Left lung (tissue), 10 donors: ENCODE measurements around the gene MED16. TPM values are rescaled to one million over a fixed set of nuclear protein-coding genes. Genes with fewer than 3 reads are reported as not detected.

Experiments used
- ATAC-seq: fragments of 200-7000 bp; cut with Tn5 transposase; one replicate; pipeline ENCODE4 v1.9.1; 2020; ENCODE audit warnings: moderate library complexity
- DNase-seq, 4 donors: peaks; one replicate each; pipeline ENCODE4 v3.0.0-alpha.2; 2013 to 2020
- H3K27ac ChIP-seq, 2 donors: fragments of 200-600 bp; sonication (generic) in 1 of 2; one replicate each; pipeline versions ENCODE4 v1.5.0 to v1.8.0; 2020 to 2021
- H3K27me3 ChIP-seq, 2 donors: fragments of 200-600 bp; sonication (generic) in 1 of 2; one replicate each; pipeline versions ENCODE4 v1.5.0 to v1.8.0; 2020 to 2021
- H3K36me3 ChIP-seq, 2 donors: fragments of 200-600 bp; sonication (generic) in 1 of 2; one replicate each; pipeline versions ENCODE4 v1.5.0 to v1.8.0; 2020 to 2021
- H3K4me1 ChIP-seq, 2 donors: fragments of 200-600 bp; one replicate each; pipeline ENCODE4 v1.8.0; 2021
- H3K4me3 ChIP-seq, 2 donors: fragments of 200-600 bp; sonication (generic) in 1 of 2; one replicate each; pipeline versions ENCODE4 v1.5.0 to v1.8.0; 2020 to 2021; ENCODE audit warnings: mild to moderate bottlenecking in 1 of 2
- H3K9me3 ChIP-seq, 2 donors: fragments of 200-600 bp; sonication (generic) in 1 of 2; one replicate each; pipeline versions ENCODE4 v1.5.0 to v1.8.0; 2020 to 2021
- intact Hi-C, 2 donors: fragments of 100-400 bp; cut with DNase I; formaldehyde crosslinking; loops; one replicate each; pipeline versions ENCODE4 v1.11.2 to v1.14.2; 2022
- polyA plus RNA-seq, 6 donors: library from polyadenylated mRNA; unstranded; fragments of 120-200 nt; gene quantifications; one replicate each; pipeline ENCODE4 v1.2.1, GENCODE V29; 2013; ENCODE audit not compliant: insufficient read length in 6 of 6
- total RNA-seq, 2 donors: library from RNA; stranded (reverse); fragmentation: NEBNext Ultra II Directional; extraction: Animal tissue kit (Norgen Biotek cat#: 25700); gene quantifications; one replicate each; pipeline ENCODE4 v1.2.1, GENCODE V29; 2021
- TF ChIP-seq, protein P1 (sequence below), 2 donors: fragments of 200-600 bp; sonication (generic) in 1 of 2; IDR thresholded peaks; one replicate each; pipeline versions ENCODE4 v1.5.0 to v1.8.0; 2021; ENCODE audit warnings: antibody characterized with exemption in 2 of 2
- donor health status: DM: no; HTN: yes; CAD: no.
- donor health status: DM: no; HTN: no; CAD: no.

MED16 gene
- total and polyA plus RNA-seq, 8 donors: 42.4 to 61.7 (median 53.0) TPM

DNA sequence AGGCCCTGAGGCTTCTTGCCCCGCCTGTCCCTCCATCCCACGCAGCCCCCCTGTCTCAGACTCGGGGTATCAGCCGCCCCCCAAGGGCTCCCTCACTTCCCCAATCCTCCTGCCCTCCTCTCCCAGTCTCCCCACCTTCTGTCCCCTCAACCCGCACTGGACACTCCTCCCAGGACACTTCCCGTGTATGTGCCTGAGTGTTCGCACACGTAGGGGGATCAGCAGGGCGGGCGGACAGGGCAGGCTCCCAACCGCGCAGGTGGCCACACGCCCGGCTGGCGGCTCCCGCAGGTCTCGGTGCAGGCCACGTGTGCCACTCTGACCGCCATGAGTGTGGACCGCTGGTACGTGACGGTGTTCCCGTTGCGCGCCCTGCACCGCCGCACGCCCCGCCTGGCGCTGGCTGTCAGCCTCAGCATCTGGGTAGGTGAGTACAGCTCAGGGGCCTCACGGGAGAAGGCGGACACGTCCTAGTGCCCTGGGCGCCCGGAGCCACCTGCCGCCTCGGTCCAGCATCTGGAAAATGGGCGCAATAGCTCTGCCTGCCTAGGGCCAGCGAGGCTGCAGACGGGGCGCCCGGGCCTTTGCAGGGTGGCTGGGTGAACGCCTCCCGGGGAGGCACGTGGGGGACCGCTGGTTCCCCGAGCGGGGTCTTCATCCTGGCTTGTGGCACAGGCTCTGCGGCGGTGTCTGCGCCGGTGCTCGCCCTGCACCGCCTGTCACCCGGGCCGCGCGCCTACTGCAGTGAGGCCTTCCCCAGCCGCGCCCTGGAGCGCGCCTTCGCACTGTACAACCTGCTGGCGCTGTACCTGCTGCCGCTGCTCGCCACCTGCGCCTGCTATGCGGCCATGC is 26.4 kb upstream of the MED16 start:
- no peaks in the 10 kb centered on the region for H3K9me3 ChIP-seq
- H3K27me3 ChIP-seq: peaks cover 45 to 56% of the 10 kb centered on the region in 2 donors
- H3K36me3 ChIP-seq: no peaks in the 10 kb centered on the region
- peak overlapping the region in 1 of 2 donors; percentile 22 for H3K4me3 ChIP-seq
- no peak overlapping the region for H3K27ac ChIP-seq
- ATAC-seq (no peak), DNase-seq (no peak)
- H3K4me1 ChIP-seq: peaks cover 12 to 76% of the 10 kb centered on the region in 2 donors
- intact Hi-C loops: loop anchor here (5.0 kb wide), 3 partner anchors 62 to 152 kb away; partner anchors contain the start of genes CFD (in 1 of the 2) and WDR18 (in 1 of the 2)
- TF ChIP-seq, protein P1, sequence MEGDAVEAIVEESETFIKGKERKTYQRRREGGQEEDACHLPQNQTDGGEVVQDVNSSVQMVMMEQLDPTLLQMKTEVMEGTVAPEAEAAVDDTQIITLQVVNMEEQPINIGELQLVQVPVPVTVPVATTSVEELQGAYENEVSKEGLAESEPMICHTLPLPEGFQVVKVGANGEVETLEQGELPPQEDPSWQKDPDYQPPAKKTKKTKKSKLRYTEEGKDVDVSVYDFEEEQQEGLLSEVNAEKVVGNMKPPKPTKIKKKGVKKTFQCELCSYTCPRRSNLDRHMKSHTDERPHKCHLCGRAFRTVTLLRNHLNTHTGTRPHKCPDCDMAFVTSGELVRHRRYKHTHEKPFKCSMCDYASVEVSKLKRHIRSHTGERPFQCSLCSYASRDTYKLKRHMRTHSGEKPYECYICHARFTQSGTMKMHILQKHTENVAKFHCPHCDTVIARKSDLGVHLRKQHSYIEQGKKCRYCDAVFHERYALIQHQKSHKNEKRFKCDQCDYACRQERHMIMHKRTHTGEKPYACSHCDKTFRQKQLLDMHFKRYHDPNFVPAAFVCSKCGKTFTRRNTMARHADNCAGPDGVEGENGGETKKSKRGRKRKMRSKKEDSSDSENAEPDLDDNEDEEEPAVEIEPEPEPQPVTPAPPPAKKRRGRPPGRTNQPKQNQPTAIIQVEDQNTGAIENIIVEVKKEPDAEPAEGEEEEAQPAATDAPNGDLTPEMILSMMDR (IDR thresholded peaks at IDR 0.05): no peak

DNA sequence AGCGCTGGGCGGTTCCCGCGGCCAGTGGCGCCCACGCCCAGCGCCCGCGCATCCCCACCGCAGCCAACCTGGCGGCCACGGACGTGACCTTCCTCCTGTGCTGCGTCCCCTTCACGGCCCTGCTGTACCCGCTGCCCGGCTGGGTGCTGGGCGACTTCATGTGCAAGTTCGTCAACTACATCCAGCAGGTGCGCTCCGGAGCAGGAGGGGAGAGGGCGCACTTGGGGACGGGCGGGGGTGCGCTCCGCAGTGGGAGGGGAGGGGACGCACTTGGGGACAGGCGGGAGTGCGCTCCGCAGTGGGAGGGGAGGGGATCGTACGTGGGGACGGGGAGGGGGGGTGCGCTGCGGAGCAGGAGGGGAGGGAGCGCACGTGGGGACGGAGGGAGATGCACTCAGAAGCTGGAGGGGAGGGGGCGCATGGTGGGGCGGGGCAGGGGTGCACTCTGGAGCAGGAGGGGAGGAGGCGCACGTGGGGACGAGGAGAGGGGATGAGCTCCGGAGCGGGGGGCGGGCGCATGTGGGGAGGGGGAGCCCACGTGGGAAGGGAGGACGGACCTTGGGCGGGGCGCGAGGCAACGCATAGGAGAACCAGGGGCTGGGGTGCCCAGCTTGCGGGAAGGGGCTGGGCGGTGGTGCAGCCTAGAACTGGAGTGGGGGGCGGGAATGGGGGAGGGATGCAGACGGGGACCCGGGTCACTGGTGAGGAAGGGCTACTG is 25.7 kb upstream of the MED16 start:
- DNase-seq (no peak), ATAC-seq (no peak)
- Histone ChIP-seq H3K9me3 (no peaks in the 10 kb centered on the region), H3K36me3 (no peaks in the 10 kb centered on the region), H3K4me1 (peaks cover 14 to 76% of the 10 kb centered on the region in 2 donors), H3K27ac (no peak overlapping the region), H3K4me3 (no peak overlapping the region), H3K27me3 (peaks cover 45 to 56% of the 10 kb centered on the region in 2 donors)
- TF ChIP-seq, protein P1 (IDR thresholded peaks at IDR 0.05): no peak
- intact Hi-C loops: loop anchor here in 1 of 2 donors (5.0 kb wide), 2 partner anchors 61 to 151 kb away; partner anchors contain the start of gene CFD

DNA sequence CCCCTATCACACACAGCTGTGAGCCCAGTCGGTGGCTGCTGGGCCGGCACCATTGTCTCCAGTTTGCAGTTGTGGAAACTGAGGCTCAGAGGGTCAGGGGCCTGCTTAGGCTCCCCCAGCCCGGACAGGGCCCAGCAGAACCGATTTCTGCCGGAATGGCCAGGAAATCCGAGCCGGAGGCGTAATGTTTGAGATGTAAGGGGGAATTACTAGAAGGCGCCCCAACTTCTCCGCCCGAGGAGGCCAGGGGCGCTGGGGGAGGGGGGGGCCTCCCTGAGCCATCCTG is 25.1 kb upstream of the MED16 start:
- no peak overlapping the region for H3K4me3 ChIP-seq
- no peaks in the 10 kb centered on the region for H3K9me3 ChIP-seq
- peaks cover 17 to 78% of the 10 kb centered on the region in 2 donors for H3K4me1 ChIP-seq
- no peaks in the 10 kb centered on the region for H3K36me3 ChIP-seq
- ATAC-seq (no peak), DNase-seq (no peak)
- H3K27ac ChIP-seq: no peak overlapping the region
- TF ChIP-seq, protein P1 (IDR thresholded peaks at IDR 0.05): no peak
- intact Hi-C loops: loop anchor here in 1 of 2 donors (5.0 kb wide), 2 partner anchors 61 to 151 kb away; partner anchors contain the start of gene CFD
- peaks cover 45 to 56% of the 10 kb centered on the region in 2 donors for H3K27me3 ChIP-seq

DNA sequence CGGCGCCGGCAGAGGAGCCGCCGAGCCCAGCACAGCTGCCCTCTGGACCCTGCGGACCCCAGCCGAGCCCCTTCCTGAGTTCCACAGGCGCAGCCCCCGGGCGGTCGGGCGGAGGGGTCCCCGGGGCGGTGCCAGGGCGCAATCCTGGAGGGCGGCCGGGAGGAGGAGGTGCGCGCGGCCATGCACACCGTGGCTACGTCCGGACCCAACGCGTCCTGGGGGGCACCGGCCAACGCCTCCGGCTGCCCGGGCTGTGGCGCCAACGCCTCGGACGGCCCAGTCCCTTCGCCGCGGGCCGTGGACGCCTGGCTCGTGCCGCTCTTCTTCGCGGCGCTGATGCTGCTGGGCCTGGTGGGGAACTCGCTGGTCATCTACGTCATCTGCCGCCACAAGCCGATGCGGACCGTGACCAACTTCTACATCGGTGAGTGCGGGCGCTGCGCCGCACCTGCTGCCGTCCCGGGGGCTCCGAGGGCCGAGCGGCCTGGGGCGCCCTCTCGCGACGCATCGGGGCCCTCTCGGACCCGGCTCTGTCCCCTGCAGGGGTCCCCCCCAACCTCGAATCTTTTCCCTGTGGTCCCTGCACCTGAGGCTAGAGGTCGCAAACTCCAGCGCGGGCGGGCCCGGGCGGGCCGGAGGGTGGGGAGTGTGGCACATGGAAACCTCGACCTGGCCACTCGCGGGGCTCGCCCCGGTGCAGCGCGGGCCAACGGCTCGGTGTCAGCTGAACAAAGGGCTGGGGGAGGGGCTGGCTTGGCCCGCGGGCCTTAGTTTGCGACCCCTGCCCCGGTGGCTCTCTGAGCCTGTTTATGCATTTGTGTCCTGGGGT is 24.6 kb upstream of the MED16 start, which contains the start of gene KISS1R:
Gene KISS1R, plus strand, starts transcription at position 11 of the 829 bp plus-strand sequence. Its CDS starts 170 bp downstream, at position 181.
- Histone ChIP-seq H3K27ac (no peak within 1 kb of the TSS), H3K4me1 (peaks cover 17 to 78% of the 10 kb centered on the region in 2 donors), H3K36me3 (no peaks in the 10 kb centered on the region), H3K4me3 (peak within 1 kb of the TSS in 1 of 2 donors; percentile 12), H3K27me3 (peaks cover 45 to 56% of the 10 kb centered on the region in 2 donors), H3K9me3 (no peaks in the 10 kb centered on the region)
- intact Hi-C loops: loop anchor here in 1 of 2 donors (5.0 kb wide), 2 partner anchors 60 to 150 kb away; partner anchors contain the start of gene CFD
- TF ChIP-seq, protein P1 (IDR thresholded peaks at IDR 0.05): peak; percentile 36 to 46
- peak in 2 of 4 donors; percentile 45 to 90 for DNase-seq
- ATAC-seq: peak; percentile 32
